Tibial nerve (tissue), 4 donors: ENCODE measurements around the gene ENAM.

Experiments
- EP300 ChIP-seq, 2 donors: sonication (generic); formaldehyde crosslinking; IDR thresholded peaks; one replicate each; pipeline ENCODE4 v1.6.1; 2017; ENCODE audit warnings: antibody characterized with exemption in 2 of 2, mild to moderate bottlenecking in 1 of 2
- POLR2A ChIP-seq, 2 donors: fragments of 450-650 bp; IDR thresholded peaks; one replicate each; pipeline ENCODE4 v1.6.1; 2017; ENCODE audit warnings: antibody characterized with exemption in 2 of 2, mild to moderate bottlenecking in 2 of 2, moderate library complexity in 2 of 2
- TF ChIP-seq, protein P1 (sequence below), 5 experiments: fragments of 200-600 bp in 3 of 5; fragments of 450-650 bp in 2 of 5; sonication (generic) in 3 of 5; IDR thresholded peaks; one replicate each; pipeline ENCODE4 v1.5.1; 2016 to 2019; ENCODE audit warnings: antibody characterized with exemption in 5 of 5, mild to moderate bottlenecking in 3 of 5, moderate library complexity in 2 of 5

DNA sequence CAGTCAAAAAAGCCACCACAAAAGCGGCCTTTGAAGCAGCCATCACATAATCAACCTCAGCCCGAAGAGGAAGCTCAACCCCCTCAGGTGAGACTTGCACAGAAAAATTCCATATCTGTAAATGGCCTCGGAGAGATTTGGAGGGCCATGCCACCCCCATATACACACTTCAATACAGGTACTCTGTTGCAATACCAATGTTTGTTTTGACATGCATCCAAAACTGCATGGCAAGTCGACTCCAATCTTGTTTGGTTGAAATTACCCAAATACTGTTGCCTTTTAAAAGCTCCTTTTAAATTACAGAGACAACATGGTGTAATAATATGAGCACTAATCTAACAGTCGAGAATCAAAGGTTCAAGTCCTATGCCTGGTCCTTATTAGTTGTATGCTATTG lies 5.9 kb downstream of the ENAM start:
- TF ChIP-seq, protein P1, sequence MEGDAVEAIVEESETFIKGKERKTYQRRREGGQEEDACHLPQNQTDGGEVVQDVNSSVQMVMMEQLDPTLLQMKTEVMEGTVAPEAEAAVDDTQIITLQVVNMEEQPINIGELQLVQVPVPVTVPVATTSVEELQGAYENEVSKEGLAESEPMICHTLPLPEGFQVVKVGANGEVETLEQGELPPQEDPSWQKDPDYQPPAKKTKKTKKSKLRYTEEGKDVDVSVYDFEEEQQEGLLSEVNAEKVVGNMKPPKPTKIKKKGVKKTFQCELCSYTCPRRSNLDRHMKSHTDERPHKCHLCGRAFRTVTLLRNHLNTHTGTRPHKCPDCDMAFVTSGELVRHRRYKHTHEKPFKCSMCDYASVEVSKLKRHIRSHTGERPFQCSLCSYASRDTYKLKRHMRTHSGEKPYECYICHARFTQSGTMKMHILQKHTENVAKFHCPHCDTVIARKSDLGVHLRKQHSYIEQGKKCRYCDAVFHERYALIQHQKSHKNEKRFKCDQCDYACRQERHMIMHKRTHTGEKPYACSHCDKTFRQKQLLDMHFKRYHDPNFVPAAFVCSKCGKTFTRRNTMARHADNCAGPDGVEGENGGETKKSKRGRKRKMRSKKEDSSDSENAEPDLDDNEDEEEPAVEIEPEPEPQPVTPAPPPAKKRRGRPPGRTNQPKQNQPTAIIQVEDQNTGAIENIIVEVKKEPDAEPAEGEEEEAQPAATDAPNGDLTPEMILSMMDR (IDR thresholded peaks at IDR 0.05) = no peak
- TF ChIP-seq EP300 (IDR thresholded peaks at IDR 0.05) (no peak), POLR2A (IDR thresholded peaks at IDR 0.05) (no peak)
